Suprapubic skin (tissue), 4 donors: ENCODE results near the gene SLCO3A1. TPM values are rescaled to one million over a fixed set of nuclear protein-coding genes. Genes with fewer than 3 reads are reported as not detected.

ENCODE experiments used
- DNase-seq, 2 donors: peaks; one replicate each; pipeline ENCODE4 v3.0.0-alpha.2; 2019; ENCODE audit warnings: low spot score in 2 of 2
- H3K27ac ChIP-seq: fragments of 200-600 bp; sonication (generic); one replicate; pipeline ENCODE4 v1.5.1; 2019
- H3K27me3 ChIP-seq: fragments of 200-600 bp; sonication (generic); one replicate; pipeline ENCODE4 v1.5.1; 2019
- H3K36me3 ChIP-seq: fragments of 200-600 bp; sonication (generic); one replicate; pipeline ENCODE4 v1.5.1; 2019
- H3K4me1 ChIP-seq: fragments of 200-600 bp; sonication (generic); one replicate; pipeline ENCODE4 v1.5.1; 2019
- H3K4me3 ChIP-seq: fragments of 200-600 bp; sonication (generic); one replicate; pipeline ENCODE4 v1.5.1; 2019; ENCODE audit warnings: mild to moderate bottlenecking
- H3K9me3 ChIP-seq: fragments of 200-600 bp; sonication (generic); one replicate; pipeline ENCODE4 v1.5.1; 2019
- EP300 ChIP-seq: sonication (generic); formaldehyde crosslinking; IDR thresholded peaks from one replicate; pipeline ENCODE4 v1.6.1; 2017; ENCODE audit warnings: antibody characterized with exemption
- POLR2A ChIP-seq, 2 donors: fragments of 450-650 bp; IDR thresholded peaks; one replicate each; pipeline ENCODE4 v1.6.1; 2017; ENCODE audit warnings: antibody characterized with exemption in 2 of 2, mild to moderate bottlenecking in 2 of 2, moderate library complexity in 2 of 2
- POLR2AphosphoS5 ChIP-seq, 3 donors: sonication (generic); formaldehyde crosslinking; IDR thresholded peaks; one replicate each; pipeline ENCODE4 v1.6.1; 2017; ENCODE audit warnings: antibody characterized with exemption in 3 of 3
- WGBS: methylation state at CpG from one replicate; pipeline ENCODE4 v1.1.5; 2018; 5-methylcytosine and 5-hydroxymethylcytosine counted together
- total RNA-seq, 4 donors: library from RNA; depleted of rRNA; stranded (reverse); fragments of >200 nt; gene quantifications; one replicate each; pipeline ENCODE4 v1.1.0, GENCODE V29; 2016
- TF ChIP-seq, protein P1 (sequence below), 2 donors: fragments of 200-600 bp in 1 of 2; fragments of 450-650 bp in 1 of 2; sonication (generic) in 1 of 2; IDR thresholded peaks; one replicate each; pipeline ENCODE4 v1.5.1; 2016 to 2019; ENCODE audit warnings: antibody characterized with exemption in 2 of 2, mild to moderate bottlenecking in 1 of 2, moderate library complexity in 1 of 2

Gene SLCO3A1
- total RNA-seq, 4 donors from 2014 or later, result 29.0 to 131 (median 44.6) TPM

- no peaks in the 10 kb centered on the region for H3K27me3 ChIP-seq
- H3K4me1 ChIP-seq, result peaks cover 24% of the 10 kb centered on the region
- no peak overlapping the region for H3K4me3 ChIP-seq
- H3K9me3 ChIP-seq, result no peaks in the 10 kb centered on the region
- H3K36me3 ChIP-seq, result no peaks in the 10 kb centered on the region
- TF ChIP-seq POLR2AphosphoS5 (IDR thresholded peaks at IDR 0.05) (no peak), EP300 (no peak)
- TF ChIP-seq, protein P1, sequence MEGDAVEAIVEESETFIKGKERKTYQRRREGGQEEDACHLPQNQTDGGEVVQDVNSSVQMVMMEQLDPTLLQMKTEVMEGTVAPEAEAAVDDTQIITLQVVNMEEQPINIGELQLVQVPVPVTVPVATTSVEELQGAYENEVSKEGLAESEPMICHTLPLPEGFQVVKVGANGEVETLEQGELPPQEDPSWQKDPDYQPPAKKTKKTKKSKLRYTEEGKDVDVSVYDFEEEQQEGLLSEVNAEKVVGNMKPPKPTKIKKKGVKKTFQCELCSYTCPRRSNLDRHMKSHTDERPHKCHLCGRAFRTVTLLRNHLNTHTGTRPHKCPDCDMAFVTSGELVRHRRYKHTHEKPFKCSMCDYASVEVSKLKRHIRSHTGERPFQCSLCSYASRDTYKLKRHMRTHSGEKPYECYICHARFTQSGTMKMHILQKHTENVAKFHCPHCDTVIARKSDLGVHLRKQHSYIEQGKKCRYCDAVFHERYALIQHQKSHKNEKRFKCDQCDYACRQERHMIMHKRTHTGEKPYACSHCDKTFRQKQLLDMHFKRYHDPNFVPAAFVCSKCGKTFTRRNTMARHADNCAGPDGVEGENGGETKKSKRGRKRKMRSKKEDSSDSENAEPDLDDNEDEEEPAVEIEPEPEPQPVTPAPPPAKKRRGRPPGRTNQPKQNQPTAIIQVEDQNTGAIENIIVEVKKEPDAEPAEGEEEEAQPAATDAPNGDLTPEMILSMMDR (IDR thresholded peaks at IDR 0.05), result no peak
- no peak overlapping the region for H3K27ac ChIP-seq
- DNase-seq, result no peak
- WGBS, result 97% methylated on average over 10 of the region's 10 CpGs
These were observed 164.5 kb downstream of the SLCO3A1 start for GRCh38 chr15:92017882-92018534.

DNA sequence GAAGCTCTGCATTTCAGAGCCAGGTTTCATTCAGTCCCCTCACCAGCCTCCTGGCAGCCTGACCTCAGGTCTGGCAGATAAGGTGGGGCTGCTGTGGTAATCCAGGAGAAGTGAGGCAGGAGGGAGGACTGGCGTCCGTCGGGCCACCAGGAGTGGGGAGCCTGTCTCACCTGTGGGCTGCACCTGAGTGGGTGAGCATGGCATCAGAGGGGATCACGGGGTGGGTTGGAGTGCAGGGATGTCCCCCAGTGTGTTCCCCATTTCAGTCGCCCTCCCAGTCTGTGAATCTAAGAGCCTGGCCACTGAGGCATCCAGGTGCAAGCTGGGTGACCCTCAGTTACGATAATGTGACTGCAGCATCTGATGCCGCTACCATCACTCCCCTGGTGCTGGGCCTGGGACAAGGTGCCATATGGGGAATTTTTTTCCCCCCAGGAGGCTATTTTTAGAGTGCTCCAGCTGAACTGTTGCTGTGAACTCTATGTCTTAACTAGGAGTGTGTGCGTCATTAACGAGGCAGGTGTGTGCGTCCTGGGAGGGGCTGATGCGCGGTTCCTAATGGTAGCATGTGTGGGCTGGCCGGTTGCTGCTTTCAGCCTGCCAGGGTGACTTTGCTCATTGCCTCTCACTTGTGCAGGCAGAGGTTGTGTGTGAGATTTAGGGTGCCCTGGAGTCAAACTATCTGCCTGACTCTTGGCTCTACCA is 165.2 kb downstream of the SLCO3A1 start:
- H3K4me1 ChIP-seq, result peaks cover 24% of the 10 kb centered on the region
- no peak overlapping the region for H3K4me3 ChIP-seq
- no peaks in the 10 kb centered on the region for H3K36me3 ChIP-seq
- TF ChIP-seq EP300 (no peak), POLR2A (IDR thresholded peaks at IDR 0.05) (no peak), POLR2AphosphoS5 (IDR thresholded peaks at IDR 0.05) (no peak)
- TF ChIP-seq, protein P1 (IDR thresholded peaks at IDR 0.05), result no peak
- WGBS, result 74% methylated on average over 11 of the region's 13 CpGs
- H3K27ac ChIP-seq, result no peak overlapping the region
- H3K9me3 ChIP-seq, result no peaks in the 10 kb centered on the region
- no peaks in the 10 kb centered on the region for H3K27me3 ChIP-seq
- DNase-seq, result no peak

GRCh38 chr15:92019706-92020105 is 166.2 kb downstream of the SLCO3A1 start:
- DNase-seq, result no peak
- WGBS, result 66% methylated on average over 7 of the region's 7 CpGs
- Histone ChIP-seq H3K27ac (no peak overlapping the region), H3K4me3 (no peak overlapping the region), H3K4me1 (peaks cover 20% of the 10 kb centered on the region), H3K27me3 (no peaks in the 10 kb centered on the region), H3K36me3 (no peaks in the 10 kb centered on the region), H3K9me3 (no peaks in the 10 kb centered on the region)
- no peak for TF ChIP-seq POLR2A (IDR thresholded peaks at IDR 0.05)
- TF ChIP-seq POLR2AphosphoS5 (IDR thresholded peaks at IDR 0.05), result no peak
- TF ChIP-seq, protein P1 (IDR thresholded peaks at IDR 0.05), result no peak
- no peak for TF ChIP-seq EP300

DNA sequence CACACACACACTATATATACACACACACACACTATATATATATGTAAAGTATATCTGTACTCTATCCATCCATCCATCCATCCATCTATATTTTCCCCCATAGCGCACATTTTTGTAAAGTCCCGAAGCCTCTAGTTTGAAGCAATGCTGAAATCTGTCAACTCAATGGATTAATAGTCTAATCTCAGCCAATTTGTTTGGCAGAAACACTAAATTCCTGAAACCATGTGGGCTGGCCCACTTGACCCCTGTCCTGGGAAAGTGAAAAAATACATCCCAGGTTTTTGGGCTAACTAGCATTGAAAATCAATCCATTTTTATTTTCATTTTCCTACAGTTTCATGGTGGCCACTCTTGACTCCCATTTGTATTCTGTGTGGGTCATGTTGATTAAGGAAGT is 166.7 kb downstream of the SLCO3A1 start:
- 69% methylated on average over 2 of the region's 2 CpGs for WGBS
- no peak for DNase-seq
- TF ChIP-seq EP300 (no peak), POLR2AphosphoS5 (IDR thresholded peaks at IDR 0.05) (no peak), POLR2A (IDR thresholded peaks at IDR 0.05) (no peak)
- TF ChIP-seq, protein P1 (IDR thresholded peaks at IDR 0.05), result no peak
- peaks cover 20% of the 10 kb centered on the region for H3K4me1 ChIP-seq
- no peak overlapping the region for H3K27ac ChIP-seq
- no peaks in the 10 kb centered on the region for H3K9me3 ChIP-seq
- no peaks in the 10 kb centered on the region for H3K27me3 ChIP-seq
- no peak overlapping the region for H3K4me3 ChIP-seq
- H3K36me3 ChIP-seq, result no peaks in the 10 kb centered on the region

GRCh38 chr15:92020804-92021203 is 167.3 kb downstream of the SLCO3A1 start:
- Histone ChIP-seq H3K36me3 (no peaks in the 10 kb centered on the region), H3K27ac (no peak overlapping the region), H3K4me1 (peaks cover 20% of the 10 kb centered on the region), H3K4me3 (no peak overlapping the region), H3K27me3 (no peaks in the 10 kb centered on the region), H3K9me3 (no peaks in the 10 kb centered on the region)
- WGBS, result 85% methylated on average over 3 of the region's 3 CpGs
- no peak for TF ChIP-seq POLR2A (IDR thresholded peaks at IDR 0.05)
- TF ChIP-seq EP300, result no peak
- TF ChIP-seq POLR2AphosphoS5 (IDR thresholded peaks at IDR 0.05), result no peak
- TF ChIP-seq, protein P1 (IDR thresholded peaks at IDR 0.05), result no peak
- no peak for DNase-seq
